Parathyroid adenoma (tissue), 2 donors: Measurements from ENCODE around the gene CEP85L.

ENCODE experiments used
- H2AFZ ChIP-seq: fragments of 300-600 bp; sonication (generic); one replicate; pipeline ENCODE4 v1.7.0; 2017; ENCODE audit warnings: antibody characterized with exemption, mild to moderate bottlenecking
- H3K27ac ChIP-seq: fragments of 300-600 bp; sonication (generic); one replicate; pipeline ENCODE4 v1.7.0; 2017
- H3K27me3 ChIP-seq: fragments of 300-600 bp; sonication (generic); one replicate; pipeline ENCODE4 v1.7.0; 2017; ENCODE audit warnings: low read length; ENCODE audit not compliant: control insufficient read depth, insufficient read depth
- H3K36me3 ChIP-seq: fragments of 300-600 bp; sonication (generic); one replicate; pipeline ENCODE4 v1.7.0; 2017; ENCODE audit warnings: low read length; ENCODE audit not compliant: control insufficient read depth, insufficient read depth
- H3K4me1 ChIP-seq: fragments of 300-600 bp; sonication (generic); one replicate; pipeline ENCODE4 v1.7.0; 2017; ENCODE audit warnings: control low read depth
- H3K4me2 ChIP-seq: fragments of 300-600 bp; sonication (generic); one replicate; pipeline ENCODE4 v1.7.0; 2017; ENCODE audit warnings: low read length
- H3K4me3 ChIP-seq: fragments of 300-600 bp; sonication (generic); one replicate; pipeline ENCODE4 v1.7.0; 2017; ENCODE audit warnings: low read depth, low read length
- H3K79me2 ChIP-seq: fragments of 300-600 bp; sonication (generic); one replicate; pipeline ENCODE4 v1.7.0; 2017; ENCODE audit warnings: control low read depth
- H3K9ac ChIP-seq: fragments of 300-600 bp; sonication (generic); one replicate; pipeline ENCODE4 v1.7.0; 2017; ENCODE audit warnings: mild to moderate bottlenecking
- H3K9me3 ChIP-seq: fragments of 300-600 bp; sonication (generic); one replicate; pipeline ENCODE4 v1.7.0; 2017; ENCODE audit warnings: low read length; ENCODE audit not compliant: control insufficient read depth
- CTCF ChIP-seq: fragments of 300-600 bp; sonication (generic); IDR thresholded peaks from one replicate; pipeline ENCODE4 v1.7.0; 2017; ENCODE audit warnings: antibody characterized with exemption, mild to moderate bottlenecking
- donor health status: primary hyperparathyroidism.

The CEP85L gene

DNA sequence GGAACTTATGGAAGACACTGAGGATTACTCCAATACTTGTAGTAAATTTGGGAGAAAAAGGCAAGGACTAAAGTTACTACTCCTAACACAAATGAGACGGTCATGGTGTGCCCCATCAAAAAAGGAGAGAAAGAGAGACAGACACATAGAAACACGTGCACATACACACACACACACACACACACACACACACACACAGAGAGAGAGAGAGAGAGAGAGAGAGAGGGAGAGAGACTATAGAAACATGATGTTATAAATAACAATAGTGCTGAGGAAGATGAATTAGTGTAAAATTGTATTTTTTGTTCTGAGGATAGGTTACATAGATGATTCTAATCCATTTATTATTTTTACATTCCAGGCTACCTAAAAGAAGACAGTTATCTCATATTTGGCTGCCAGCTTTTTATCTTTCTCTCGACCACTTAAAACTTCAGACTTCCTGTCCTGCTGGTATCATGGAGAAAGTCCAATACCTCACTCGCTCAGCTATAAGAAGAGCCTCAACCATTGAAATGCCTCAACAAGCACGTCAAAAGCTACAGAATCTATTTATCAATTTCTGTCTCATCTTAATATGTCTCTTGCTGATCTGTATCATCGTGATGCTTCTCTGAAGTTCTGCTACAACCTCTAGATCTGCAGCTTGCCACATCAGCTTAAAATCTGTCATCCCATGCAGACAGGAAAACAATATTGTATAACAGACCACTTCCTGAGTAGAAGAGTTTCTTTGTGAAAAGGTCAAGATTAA lies 92.8 kb downstream of the CEP85L start:
- Histone ChIP-seq H3K9ac (no peak overlapping the region), H3K4me1 (peaks cover 1% of the 10 kb centered on the region)

GRCh38 chr6:118554698-118555097 lies 96.7 kb downstream of the CEP85L start:
- no peak for TF ChIP-seq CTCF
- no peak overlapping the region for H3K27ac ChIP-seq
- H3K36me3 ChIP-seq, result no peaks in the 10 kb centered on the region
- H3K4me1 ChIP-seq, result peaks cover 4% of the 10 kb centered on the region
- no peaks in the 10 kb centered on the region for H3K27me3 ChIP-seq
- no peak overlapping the region for H3K4me2 ChIP-seq
- peaks cover 9% of the 10 kb centered on the region for H3K79me2 ChIP-seq
- no peaks in the 10 kb centered on the region for H3K9me3 ChIP-seq
- no peak overlapping the region for H2AFZ ChIP-seq
- H3K9ac ChIP-seq, result no peak overlapping the region
- no peak overlapping the region for H3K4me3 ChIP-seq

More for the DNA sequence above, 92.8 kb downstream of the CEP85L start:
- no peak overlapping the region for H3K4me2 ChIP-seq
- H3K36me3 ChIP-seq, result no peaks in the 10 kb centered on the region
- TF ChIP-seq CTCF, result no peak
- H2AFZ ChIP-seq, result no peak overlapping the region
- H3K27me3 ChIP-seq, result no peaks in the 10 kb centered on the region
- no peaks in the 10 kb centered on the region for H3K9me3 ChIP-seq
- peaks cover 11% of the 10 kb centered on the region for H3K79me2 ChIP-seq
- H3K27ac ChIP-seq, result no peak overlapping the region
- no peak overlapping the region for H3K4me3 ChIP-seq

- no peak overlapping the region for H2AFZ ChIP-seq
- H3K27ac ChIP-seq, result no peak overlapping the region
- no peaks in the 10 kb centered on the region for H3K36me3 ChIP-seq
- peaks cover 4% of the 10 kb centered on the region for H3K4me1 ChIP-seq
- TF ChIP-seq CTCF, result no peak
- H3K79me2 ChIP-seq, result peaks cover 8% of the 10 kb centered on the region
- H3K9ac ChIP-seq, result no peak overlapping the region
- no peak overlapping the region for H3K4me2 ChIP-seq
- H3K9me3 ChIP-seq, result no peaks in the 10 kb centered on the region
- H3K27me3 ChIP-seq, result no peaks in the 10 kb centered on the region
- no peak overlapping the region for H3K4me3 ChIP-seq
Measured at GRCh38 chr6:118553132-118553531, 98.3 kb downstream of the CEP85L start.

GRCh38 chr6:118551063-118552053 lies 100.0 kb downstream of the CEP85L start:
- no peaks in the 10 kb centered on the region for H3K36me3 ChIP-seq
- peak; percentile 47 for TF ChIP-seq CTCF
- H3K27me3 ChIP-seq, result no peaks in the 10 kb centered on the region
- no peak overlapping the region for H3K4me2 ChIP-seq
- no peak overlapping the region for H3K4me3 ChIP-seq
- no peaks in the 10 kb centered on the region for H3K9me3 ChIP-seq
- no peak overlapping the region for H2AFZ ChIP-seq
- H3K79me2 ChIP-seq, result no peaks in the 10 kb centered on the region
- peaks cover 4% of the 10 kb centered on the region for H3K4me1 ChIP-seq
- H3K27ac ChIP-seq, result no peak overlapping the region
- no peak overlapping the region for H3K9ac ChIP-seq
